Measurements from ENCODE around the gene CBX4. TPM values are rescaled to one million over a fixed set of nuclear protein-coding genes. Genes with fewer than 3 reads are reported as not detected.

Gene CBX4
- total RNA-seq, 1 donor from 2014 or later, result 20.6 TPM

DNA sequence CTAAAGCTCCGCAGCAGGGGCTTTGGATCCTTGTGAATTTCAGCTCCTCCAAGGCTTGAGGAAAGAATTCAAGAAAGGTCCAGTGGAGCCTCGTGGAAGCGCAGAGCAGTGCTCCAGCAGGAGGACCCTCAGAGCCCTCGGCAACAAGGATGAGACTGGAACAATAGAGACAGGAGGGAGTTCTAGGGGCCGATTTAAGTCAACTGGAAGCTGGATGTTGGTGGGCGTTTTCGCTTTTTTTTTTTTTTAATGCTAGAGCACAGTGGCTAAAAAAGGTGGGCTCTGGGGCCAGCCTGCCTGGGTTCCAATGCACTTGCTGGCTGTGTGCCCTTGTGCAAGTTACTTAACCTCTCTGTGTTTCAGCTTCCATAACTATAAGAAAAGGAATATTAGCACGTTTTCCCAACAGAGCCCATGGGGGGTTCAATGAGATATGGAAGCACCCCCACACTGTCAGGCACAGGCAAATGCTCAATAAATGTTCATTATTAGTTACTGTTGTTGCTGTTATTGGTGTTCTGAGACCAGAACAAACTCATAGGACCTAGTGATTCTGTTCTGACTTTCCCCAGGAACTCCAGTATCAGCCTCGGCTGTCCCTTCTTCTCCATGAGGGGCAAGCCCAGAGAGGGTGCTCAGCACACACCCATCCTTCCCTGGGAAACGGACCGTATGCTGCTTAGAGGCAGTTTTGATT, 37.1 kb downstream of the CBX4 start:
- Histone ChIP-seq H3K4me1 (peaks cover 52% of the 10 kb centered on the region), H3K27me3 (ENCODE audit: low read depth) (peaks cover 94% of the 10 kb centered on the region), H3K9me3 (no peaks in the 10 kb centered on the region), H3K36me3 (no peaks in the 10 kb centered on the region), H3K27ac (no peak overlapping the region), H3K4me3 (no peak overlapping the region)
- TF ChIP-seq, protein P1, sequence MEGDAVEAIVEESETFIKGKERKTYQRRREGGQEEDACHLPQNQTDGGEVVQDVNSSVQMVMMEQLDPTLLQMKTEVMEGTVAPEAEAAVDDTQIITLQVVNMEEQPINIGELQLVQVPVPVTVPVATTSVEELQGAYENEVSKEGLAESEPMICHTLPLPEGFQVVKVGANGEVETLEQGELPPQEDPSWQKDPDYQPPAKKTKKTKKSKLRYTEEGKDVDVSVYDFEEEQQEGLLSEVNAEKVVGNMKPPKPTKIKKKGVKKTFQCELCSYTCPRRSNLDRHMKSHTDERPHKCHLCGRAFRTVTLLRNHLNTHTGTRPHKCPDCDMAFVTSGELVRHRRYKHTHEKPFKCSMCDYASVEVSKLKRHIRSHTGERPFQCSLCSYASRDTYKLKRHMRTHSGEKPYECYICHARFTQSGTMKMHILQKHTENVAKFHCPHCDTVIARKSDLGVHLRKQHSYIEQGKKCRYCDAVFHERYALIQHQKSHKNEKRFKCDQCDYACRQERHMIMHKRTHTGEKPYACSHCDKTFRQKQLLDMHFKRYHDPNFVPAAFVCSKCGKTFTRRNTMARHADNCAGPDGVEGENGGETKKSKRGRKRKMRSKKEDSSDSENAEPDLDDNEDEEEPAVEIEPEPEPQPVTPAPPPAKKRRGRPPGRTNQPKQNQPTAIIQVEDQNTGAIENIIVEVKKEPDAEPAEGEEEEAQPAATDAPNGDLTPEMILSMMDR (IDR thresholded peaks at IDR 0.05), result no peak
- DNase-seq (no peak), ATAC-seq (no peak)
- intact Hi-C loops (cut with DNase I), result no loop called here

DNA sequence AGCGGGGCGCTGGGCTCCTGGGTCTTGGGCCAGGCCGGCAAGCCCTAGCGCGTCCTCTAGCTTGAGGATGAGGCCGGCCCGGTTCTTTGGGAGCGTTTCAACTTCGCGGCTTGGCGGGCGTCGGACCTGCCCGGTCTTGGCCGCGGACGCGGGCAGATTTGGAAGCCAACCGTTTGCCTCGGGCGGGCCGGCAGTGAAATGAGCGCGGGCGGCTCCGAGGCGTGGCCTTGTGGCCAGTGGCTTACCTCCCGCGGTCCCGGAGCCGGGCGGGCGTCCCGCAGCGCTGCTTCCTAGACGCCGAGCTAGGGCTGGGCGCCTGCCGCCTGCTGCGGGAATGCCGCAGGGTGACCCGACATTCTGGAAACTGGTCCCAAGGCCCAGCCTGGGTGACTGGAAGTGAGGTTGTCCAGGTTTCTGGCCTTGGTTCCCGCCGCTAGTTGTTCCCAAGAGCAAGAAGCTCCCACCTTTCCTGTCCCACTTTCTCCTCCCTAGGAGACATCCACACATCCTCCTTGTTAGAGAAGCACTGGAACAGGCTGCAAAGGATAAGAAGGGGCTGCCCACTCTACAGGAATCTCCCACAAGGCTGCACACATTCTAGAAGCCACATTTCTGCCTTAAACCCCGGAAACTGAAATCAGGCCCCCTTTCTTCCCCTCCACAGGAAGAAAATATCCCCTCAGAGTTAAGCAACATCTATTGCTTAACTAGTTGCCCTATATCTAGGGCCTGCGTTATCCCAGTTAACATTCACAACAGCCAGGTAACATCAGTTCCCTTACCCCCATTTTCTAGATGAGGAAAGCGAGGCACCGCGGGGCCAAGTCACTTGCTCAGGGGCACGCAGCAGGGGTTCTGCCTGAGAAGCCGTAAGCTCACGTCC, 37.8 kb downstream of the CBX4 start:
- Histone ChIP-seq H3K4me3 (no peak overlapping the region), H3K27me3 (ENCODE audit: low read depth) (peaks cover 86% of the 10 kb centered on the region), H3K4me1 (peaks cover 54% of the 10 kb centered on the region), H3K36me3 (no peaks in the 10 kb centered on the region), H3K9me3 (no peaks in the 10 kb centered on the region), H3K27ac (no peak overlapping the region)
- no peak for ATAC-seq
- DNase-seq, result no peak
- TF ChIP-seq, protein P1 (IDR thresholded peaks at IDR 0.05), result no peak
- intact Hi-C loops (cut with DNase I), result no loop called here

DNA sequence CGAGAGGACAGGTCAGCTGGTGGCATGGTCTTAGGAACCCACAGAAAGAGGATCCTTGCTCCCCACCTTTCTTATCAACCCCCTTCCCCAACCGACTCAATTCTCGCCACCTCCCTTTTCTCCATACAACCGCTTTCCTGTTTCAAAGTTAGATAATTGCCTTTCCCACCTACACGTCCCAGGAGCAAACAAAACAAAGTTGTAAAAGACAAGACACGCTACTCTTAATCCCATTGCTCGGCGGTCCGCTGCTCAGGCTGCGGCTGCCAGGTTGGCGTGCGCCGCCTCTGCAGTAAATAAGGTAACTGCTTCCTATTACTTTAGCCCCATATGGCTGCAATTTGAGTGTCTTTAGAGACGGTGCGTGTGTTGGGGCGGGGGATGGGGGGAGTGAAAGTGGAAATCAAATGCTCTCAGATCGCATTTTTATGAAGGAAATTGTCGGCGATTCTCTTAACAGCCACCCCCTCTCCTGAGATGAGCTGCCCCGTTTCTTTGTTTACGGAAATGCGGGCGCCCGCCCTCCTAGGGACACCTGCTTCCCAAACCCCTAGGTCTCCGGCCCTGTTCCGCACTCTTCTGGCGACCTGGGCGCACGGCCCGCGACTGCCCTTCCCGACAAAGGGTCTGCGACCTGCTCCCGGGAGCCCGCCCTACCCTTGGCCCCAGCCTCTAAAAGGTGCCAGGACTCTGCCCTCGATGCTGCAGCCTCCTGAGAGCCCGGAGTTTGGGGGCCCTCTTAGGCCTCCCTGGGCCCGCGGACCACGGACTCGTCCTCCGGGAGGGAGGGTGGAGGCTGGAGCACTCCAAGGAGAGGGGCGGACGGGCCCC, 38.7 kb downstream of the CBX4 start:
- Histone ChIP-seq H3K9me3 (no peaks in the 10 kb centered on the region), H3K27ac (no peak overlapping the region), H3K27me3 (ENCODE audit: low read depth) (peaks cover 79% of the 10 kb centered on the region), H3K4me1 (peaks cover 62% of the 10 kb centered on the region), H3K36me3 (no peaks in the 10 kb centered on the region), H3K4me3 (no peak overlapping the region)
- TF ChIP-seq, protein P1 (IDR thresholded peaks at IDR 0.05), result no peak
- ATAC-seq (no peak), DNase-seq (no peak)
- intact Hi-C loops (cut with DNase I), result no loop called here

DNA sequence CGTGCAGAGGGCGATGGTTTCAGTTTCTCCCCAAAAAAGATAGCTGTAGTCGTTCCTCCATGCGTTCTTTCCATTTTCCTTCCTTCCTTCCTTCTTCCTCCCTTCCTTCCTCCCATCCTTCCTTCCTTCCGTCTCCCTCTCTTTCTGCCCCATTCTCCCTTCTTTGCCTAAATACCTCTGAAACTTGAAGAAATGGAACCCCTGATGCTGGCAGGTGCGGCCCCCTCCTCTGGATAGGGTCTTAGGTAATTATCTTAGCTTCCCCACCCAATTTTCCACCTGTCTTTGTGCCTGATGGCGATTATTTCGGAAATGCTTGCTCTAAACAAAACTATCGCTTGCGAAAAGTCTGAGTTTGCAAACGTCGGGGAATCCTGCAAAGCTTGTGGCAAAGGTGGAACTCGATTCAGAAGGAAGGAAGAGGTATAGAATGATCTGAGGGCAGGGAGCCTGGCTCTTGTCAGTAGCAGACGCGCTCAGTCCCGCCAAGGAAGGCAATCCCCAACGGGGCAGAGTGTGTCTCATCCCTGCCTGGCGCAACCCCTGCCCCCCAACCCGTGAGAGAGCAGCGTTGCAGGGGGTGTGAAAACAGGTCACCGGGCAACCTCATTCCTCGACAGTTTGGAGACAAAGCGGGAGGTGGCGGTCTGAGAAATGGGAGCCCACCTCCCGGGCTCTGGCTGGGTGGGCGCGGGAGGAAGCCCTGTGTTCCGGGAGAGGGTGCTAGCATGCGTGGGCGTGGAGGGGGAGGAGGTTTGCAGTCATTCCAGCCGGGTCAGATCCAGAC, 39.5 kb downstream of the CBX4 start:
- no peak for ATAC-seq
- H3K27me3 ChIP-seq (ENCODE audit: low read depth), result peaks cover 70% of the 10 kb centered on the region
- H3K4me3 ChIP-seq, result no peak overlapping the region
- TF ChIP-seq, protein P1 (IDR thresholded peaks at IDR 0.05), result no peak
- H3K36me3 ChIP-seq, result peaks cover 7% of the 10 kb centered on the region
- no peak overlapping the region for H3K27ac ChIP-seq
- intact Hi-C loops (cut with DNase I), result no loop called here
- peaks cover 62% of the 10 kb centered on the region for H3K4me1 ChIP-seq
- DNase-seq, result no peak
- no peaks in the 10 kb centered on the region for H3K9me3 ChIP-seq

DNA sequence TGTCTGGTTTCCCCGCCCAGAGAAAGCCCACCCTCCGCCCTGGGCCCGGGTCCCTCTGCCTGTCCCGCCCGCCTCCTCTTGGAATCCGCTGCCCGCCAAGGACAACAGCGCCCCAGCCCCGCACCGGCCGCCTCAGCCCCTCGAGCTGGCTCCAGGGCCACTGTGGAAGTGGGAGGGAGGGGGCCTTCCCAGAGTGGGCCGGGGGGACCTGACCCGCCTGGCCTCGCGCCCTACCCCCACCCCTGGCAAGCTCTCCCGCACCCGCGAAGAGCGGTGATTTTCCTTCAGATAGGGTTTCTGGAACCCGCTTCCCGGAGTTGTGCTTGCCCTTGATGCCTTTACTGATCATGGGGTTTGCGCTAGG, 40.1 kb downstream of the CBX4 start:
- DNase-seq (no peak), ATAC-seq (no peak)
- TF ChIP-seq, protein P1 (IDR thresholded peaks at IDR 0.05), result no peak
- no peaks in the 10 kb centered on the region for H3K9me3 ChIP-seq
- H3K36me3 ChIP-seq, result peaks cover 11% of the 10 kb centered on the region
- intact Hi-C loops (cut with DNase I), result no loop called here
- no peak overlapping the region for H3K27ac ChIP-seq
- peaks cover 59% of the 10 kb centered on the region for H3K4me1 ChIP-seq
- no peak overlapping the region for H3K4me3 ChIP-seq
- peaks cover 65% of the 10 kb centered on the region for H3K27me3 ChIP-seq (ENCODE audit: low read depth)
